Endothelial cell of umbilical vein (primary cell): ENCODE measurements around the gene MAGI1. TPM values are rescaled to one million over a fixed set of nuclear protein-coding genes. Genes with fewer than 3 reads are reported as not detected.

Experiments used
- BruUV-seq: library from RNA; stranded (reverse); fragments of 400-500 nt; replicated peaks from 2 replicates; lab custom pipeline; 2021; lab: Mats Ljungman, UMichigan
- CTCF ChIA-PET: fragments of 300-600, 350-600 bp; sonication (Branson Sonifier 250); formaldehyde crosslinking; loops from one replicate; lab custom pipeline; 2021; ENCODE audit warnings: antibody characterized with exemption, inconsistent platforms; lab: Charles Lee
- POLR2A ChIA-PET: fragments of 300-600, 350-600 bp; sonication (Branson Sonifier 250); formaldehyde crosslinking; loops from one replicate; lab custom pipeline; 2021; ENCODE audit warnings: antibody characterized with exemption, inconsistent platforms; lab: Charles Lee
- DNase-seq: peaks from one replicate; pipeline ENCODE4 v3.0.0-alpha.2; 2011; ENCODE audit warnings: low read depth, low spot score
- FAIRE-seq: peaks from 2 replicates; lab custom pipeline; 2011; peaks lifted over from hg19 to GRCh38; lab: Jason Lieb, UNC
- H2AFZ ChIP-seq: 2 replicates; pipeline ENCODE4 v1.6.0; 2012; ENCODE audit warnings: low read depth, low read length, control low read depth, inconsistent platforms
- H3K27ac ChIP-seq: 2 replicates; pipeline ENCODE4 v1.5.1; 2011; ENCODE audit warnings: low read depth, mild to moderate bottlenecking, control low read depth, low read length, moderate library complexity; ENCODE audit not compliant: insufficient read depth
- H3K27me3 ChIP-seq, 2 experiments: 2 replicates each; pipeline versions ENCODE4 v1.6.0 to v1.6.1; 2011; ENCODE audit warnings: low read length in 2 of 2, mixed read lengths in 1 of 2; ENCODE audit not compliant: control insufficient read depth in 2 of 2, insufficient read depth in 2 of 2
- H3K36me3 ChIP-seq, 2 experiments: 2 replicates in 1 of 2; 3 replicates in 1 of 2; pipeline ENCODE4 v1.5.1; 2011; ENCODE audit warnings: low read length in 2 of 2, mild to moderate bottlenecking in 1 of 2, moderate library complexity in 1 of 2; ENCODE audit not compliant: control insufficient read depth in 2 of 2, insufficient read depth in 2 of 2; ENCODE audit errors: extremely low read depth in 1 of 2
- H3K4me1 ChIP-seq: 3 replicates; pipeline ENCODE4 v1.5.1; 2011; ENCODE audit warnings: mild to moderate bottlenecking, low read length; ENCODE audit not compliant: control insufficient read depth, insufficient read depth; ENCODE audit errors: extremely low read depth
- H3K4me2 ChIP-seq: 2 replicates; pipeline ENCODE4 v1.6.1; 2011; ENCODE audit warnings: low read length, control low read depth, mixed read lengths; ENCODE audit not compliant: insufficient read depth
- H3K4me3 ChIP-seq, 3 experiments: fragments of 200-600 bp in 1 of 3; sonication (generic), shearing (Covaris generic) in 1 of 3; replicated peaks in 1 of 3; 2 replicates each; pipeline ENCODE4 v1.5.1; 2011 to 2016; ENCODE audit warnings: control low read depth in 3 of 3, low read length in 3 of 3, mild to moderate bottlenecking in 2 of 3, inconsistent platforms in 1 of 3, low read depth in 1 of 3, moderate library complexity in 1 of 3; ENCODE audit not compliant: insufficient read depth in 1 of 3
- H3K79me2 ChIP-seq: 2 replicates; pipeline ENCODE4 v1.6.0; 2012; ENCODE audit warnings: low read length, inconsistent platforms; ENCODE audit not compliant: control insufficient read depth, insufficient read depth
- H3K9ac ChIP-seq: replicated peaks from 2 replicates; pipeline ENCODE3; 2011; ENCODE audit warnings: low read length, control low read depth; ENCODE audit not compliant: insufficient read depth; ENCODE audit errors: extremely low read depth
- H3K9me1 ChIP-seq: replicated peaks from 3 replicates; pipeline ENCODE4 v1.6.0; 2011; ENCODE audit warnings: mild to moderate bottlenecking, low read length; ENCODE audit not compliant: control insufficient read depth, insufficient read depth; ENCODE audit errors: extremely low read depth
- H3K9me3 ChIP-seq: replicated peaks from 2 replicates; pipeline ENCODE4 v1.5.1; 2012; ENCODE audit warnings: low read length, inconsistent platforms; ENCODE audit not compliant: control insufficient read depth, insufficient read depth
- H4K20me1 ChIP-seq: replicated peaks from 2 replicates; pipeline ENCODE3; 2011; ENCODE audit warnings: mild to moderate bottlenecking, low read length; ENCODE audit not compliant: control insufficient read depth, insufficient read depth; ENCODE audit errors: extremely low read depth
- CTCF ChIP-seq, 2 donors: IDR thresholded peaks; 1 replicate in 1 of 2; 2 replicates in 1 of 2; pipeline ENCODE4 v1.5.1; 2011; ENCODE audit warnings: low read length in 2 of 2, mild to moderate bottlenecking in 2 of 2, moderate library complexity in 2 of 2, control low read depth in 1 of 2, inconsistent platforms in 1 of 2, low read depth in 1 of 2; ENCODE audit not compliant: insufficient read depth in 1 of 2; ENCODE audit errors: extremely low read depth in 1 of 2
- EZH2 ChIP-seq: IDR thresholded peaks from 2 replicates; pipeline ENCODE4 v1.6.1; 2012; ENCODE audit warnings: borderline replicate concordance, low read depth, mild to moderate bottlenecking, moderate library complexity, low read length, inconsistent platforms; ENCODE audit not compliant: severe bottlenecking
- FOS ChIP-seq: IDR thresholded peaks from 2 replicates; pipeline ENCODE4 v1.6.1; 2011; ENCODE audit warnings: mild to moderate bottlenecking, low read length, moderate library complexity, borderline replicate concordance; ENCODE audit not compliant: insufficient read depth
- GATA2 ChIP-seq: IDR thresholded peaks from 2 replicates; pipeline ENCODE4 v1.7.0; 2011; ENCODE audit warnings: low read depth, mild to moderate bottlenecking, moderate library complexity, mixed read lengths, low read length; ENCODE audit not compliant: insufficient read length, insufficient read depth
- MAX ChIP-seq: IDR thresholded peaks from 2 replicates; pipeline ENCODE4 v1.6.1; 2011; ENCODE audit not compliant: insufficient read depth, insufficient read length
- MYC ChIP-seq: IDR thresholded peaks from one replicate; pipeline ENCODE4 v1.6.1; 2011; ENCODE audit warnings: mild to moderate bottlenecking, low read depth, low read length
- POLR2A ChIP-seq: IDR thresholded peaks from 2 replicates; pipeline ENCODE4 v1.6.1; 2012; ENCODE audit warnings: low read depth, mild to moderate bottlenecking, control low read depth, low read length
- POLR2AphosphoS5 ChIP-seq: IDR thresholded peaks from 2 replicates; pipeline ENCODE4 v1.6.1; 2012; ENCODE audit warnings: low read depth, mild to moderate bottlenecking, control low read depth, low read length, moderate library complexity; ENCODE audit not compliant: insufficient read depth
- dilution Hi-C: fragments of 300-500 bp; cut with MboI; formaldehyde crosslinking; loops from one replicate; pipeline ENCODE4 v1.15.0; 2019; ENCODE audit warnings: low sequenced_read_pairs; ENCODE audit not compliant: extremely low pct_ligation_motif_present
- intact Hi-C: fragments of 100-400 bp; cut with micrococcal nuclease; formaldehyde crosslinking; loops from one replicate; pipeline ENCODE4 v1.10.0; 2022
- polyA plus RNA-seq, 4 experiments: library from polyadenylated mRNA; depleted of rRNA in 3 of 4; stranded (reverse) in 3 of 4; unstranded in 1 of 4; fragments of >200 nt; gene quantifications; 2 replicates each; pipeline versions ENCODE4 v1.2.1 to v1.2.3, GENCODE V29; 2011 to 2012; ENCODE audit warnings: missing spikeins in 1 of 4
- total RNA-seq: library from RNA; stranded (reverse); gene quantifications from 2 replicates; pipeline ENCODE4 v1.2.3, GENCODE V29; 2021

The MAGI1 gene
- total and polyA plus RNA-seq, 2 donors (not counting 3 experiments of a cell fraction or from before 2014, with no cell fraction given), result 10.1 to 47.9 TPM

- BruUV-seq, result no TSS peak
- CTCF ChIA-PET, result interaction anchor here (0.7 to 1.3 kb wide), 3 partner anchors 8 to 13 kb away, joined by 3 to 10 read pairs (median 3); no protein-coding TSS in a partner anchor
- dilution Hi-C loops, result no loop called here
Observed at GRCh38 chr3:65742914-65743313, 295.8 kb downstream of the MAGI1 start.

More at GRCh38 chr3:65742914-65743313, 295.8 kb downstream of the MAGI1 start:
- Histone ChIP-seq H4K20me1 (no peaks in the 10 kb centered on the region), H3K27me3 (no peaks in the 10 kb centered on the region), H3K9me3 (no peaks in the 10 kb centered on the region), H3K79me2 (no peaks in the 10 kb centered on the region), H3K4me1 (no peaks in the 10 kb centered on the region), H3K9me1 (no peaks in the 10 kb centered on the region), H3K9ac (no peak overlapping the region), H2AFZ (no peak overlapping the region), H3K4me2 (no peak overlapping the region), H3K27ac (no peak overlapping the region), H3K36me3 (no peaks in the 10 kb centered on the region), H3K4me3 (no peak overlapping the region)
- FAIRE-seq (no peak), DNase-seq (no peak)
- POLR2A ChIA-PET, result no interaction called here
- TF ChIP-seq CTCF (IDR thresholded peaks at IDR 0.05; ENCODE audit: extremely low read depth in 1 of 2, insufficient read depth in 1 of 2, low read depth in 1 of 2, low read length in 2 of 2), result no peak
- no peak for TF ChIP-seq POLR2AphosphoS5
- TF ChIP-seq EZH2, result no peak
- no peak for TF ChIP-seq FOS
- no peak for TF ChIP-seq MAX
- no peak for TF ChIP-seq GATA2
- no peak for TF ChIP-seq MYC
- no peak for TF ChIP-seq POLR2A
- intact Hi-C loops, result no loop called here
